Rectal smooth muscle tissue (tissue), 1 donor: ENCODE measurements around the gene DUSP1.

Experiments used
- H3K27ac ChIP-seq: one replicate; pipeline ENCODE4 v1.7.0; 2013; ENCODE audit warnings: low read depth, low read length, inconsistent platforms
- H3K27me3 ChIP-seq: one replicate; pipeline ENCODE4 v1.7.0; 2013; ENCODE audit warnings: low read length; ENCODE audit not compliant: control insufficient read depth, insufficient read depth
- H3K36me3 ChIP-seq: one replicate; pipeline ENCODE4 v1.7.0; 2013; ENCODE audit warnings: low read length; ENCODE audit not compliant: control insufficient read depth, insufficient read depth
- H3K4me1 ChIP-seq: one replicate; pipeline ENCODE4 v1.7.0; 2013; ENCODE audit warnings: low read length; ENCODE audit not compliant: control insufficient read depth, insufficient read depth
- H3K4me3 ChIP-seq: one replicate; pipeline ENCODE4 v1.7.0; 2013; ENCODE audit warnings: low read length
- H3K9ac ChIP-seq: one replicate; pipeline ENCODE4 v1.7.0; 2013; ENCODE audit warnings: low read length

The DUSP1 gene

DNA sequence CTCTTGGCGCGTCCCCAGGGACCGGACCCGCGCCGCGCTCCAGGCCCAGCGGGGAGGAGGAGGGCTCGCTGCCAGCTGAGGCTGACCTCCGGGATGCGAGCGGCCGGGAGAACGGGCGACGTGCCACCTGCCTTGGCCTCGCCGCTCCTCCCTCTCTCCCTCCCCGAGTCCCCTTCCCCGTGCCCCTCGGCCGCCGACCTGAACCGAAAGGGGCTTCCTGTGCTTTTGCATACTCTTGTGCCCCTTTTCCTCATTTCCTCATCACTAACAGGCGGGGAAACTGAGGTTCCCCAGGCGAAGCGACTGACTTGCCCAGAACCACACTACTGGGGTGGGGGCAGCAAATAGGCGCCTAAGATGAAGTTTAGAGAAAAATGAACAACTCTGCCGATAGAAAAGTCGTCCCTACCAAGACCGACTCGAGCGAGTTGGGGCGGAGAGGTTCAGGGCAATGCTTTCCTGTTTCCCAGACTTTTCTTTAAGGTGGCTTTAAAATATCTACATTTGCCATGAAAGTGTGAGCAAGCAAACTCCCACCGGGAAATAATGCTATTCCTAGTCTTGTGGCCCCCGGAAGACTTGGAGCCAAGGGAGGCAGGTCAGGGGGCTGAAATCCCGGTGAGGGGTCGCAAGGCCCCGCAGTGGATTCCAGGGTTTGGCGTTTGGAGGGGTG lies 580 bp upstream of the DUSP1 start:
- Histone ChIP-seq H3K27me3 (no peaks in the 10 kb centered on the region), H3K27ac (peak overlapping the region; percentile 99), H3K36me3 (peaks cover 24% of the 10 kb centered on the region), H3K4me3 (peak overlapping the region; percentile 75), H3K4me1 (peaks cover 29% of the 10 kb centered on the region), H3K9ac (peak overlapping the region; percentile 96)

DNA sequence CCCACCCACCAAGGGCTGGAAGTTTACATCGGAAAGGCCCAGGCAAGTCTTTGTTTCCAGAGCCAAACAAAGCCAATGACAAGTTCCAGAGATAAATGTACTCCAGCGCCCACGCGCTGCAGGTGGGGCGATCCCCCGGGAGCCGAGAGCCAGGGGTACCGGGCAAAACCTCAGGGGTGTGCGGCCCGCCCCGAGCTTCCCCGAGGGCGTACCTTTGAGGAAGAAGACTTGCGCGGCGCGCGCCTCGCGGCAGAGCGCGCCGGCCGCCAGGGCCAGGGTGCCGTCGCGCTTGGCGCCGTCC lies 671 bp downstream of the DUSP1 start:
- H3K36me3 ChIP-seq = peaks cover 24% of the 10 kb centered on the region
- H3K9ac ChIP-seq = peak overlapping the region; percentile 94
- no peaks in the 10 kb centered on the region for H3K27me3 ChIP-seq
- peak overlapping the region; percentile 99 for H3K27ac ChIP-seq
- H3K4me3 ChIP-seq = peak overlapping the region; percentile 84
- peaks cover 41% of the 10 kb centered on the region for H3K4me1 ChIP-seq

DNA sequence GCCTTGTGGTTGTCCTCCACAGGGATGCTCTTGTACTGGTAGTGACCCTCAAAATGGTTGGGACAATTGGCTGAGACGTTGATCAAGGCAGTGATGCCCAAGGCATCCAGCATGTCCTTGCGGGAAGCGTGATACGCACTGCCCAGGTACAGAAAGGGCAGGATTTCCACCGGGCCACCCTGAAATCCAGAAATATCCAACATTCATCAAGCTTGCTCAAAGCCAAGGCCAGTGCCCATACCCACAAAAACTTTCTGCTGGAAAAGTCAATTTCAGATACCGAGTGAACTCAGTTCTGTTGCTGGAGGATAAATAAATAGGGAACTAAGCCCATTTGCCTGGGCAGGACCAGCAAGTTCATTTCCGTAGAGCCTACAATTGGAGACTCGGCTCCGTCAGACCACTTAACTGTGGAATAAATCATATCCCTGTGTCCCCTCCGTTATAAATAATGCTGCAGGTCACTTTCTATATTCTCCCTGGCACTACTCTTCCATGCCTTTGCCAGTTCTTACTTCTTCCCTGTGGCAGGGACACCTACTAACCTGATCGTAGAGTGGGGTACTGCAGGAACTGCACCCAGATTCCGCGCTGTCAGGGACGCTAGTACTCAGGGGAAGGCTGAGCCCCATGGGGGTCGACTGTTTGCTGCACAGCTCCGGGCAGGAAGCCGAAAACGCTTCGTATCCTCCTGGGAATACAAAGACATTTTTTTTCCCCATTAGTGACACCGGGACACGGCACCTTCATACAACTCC lies 1.2 kb downstream of the DUSP1 start:
- peaks cover 44% of the 10 kb centered on the region for H3K4me1 ChIP-seq

DNA sequence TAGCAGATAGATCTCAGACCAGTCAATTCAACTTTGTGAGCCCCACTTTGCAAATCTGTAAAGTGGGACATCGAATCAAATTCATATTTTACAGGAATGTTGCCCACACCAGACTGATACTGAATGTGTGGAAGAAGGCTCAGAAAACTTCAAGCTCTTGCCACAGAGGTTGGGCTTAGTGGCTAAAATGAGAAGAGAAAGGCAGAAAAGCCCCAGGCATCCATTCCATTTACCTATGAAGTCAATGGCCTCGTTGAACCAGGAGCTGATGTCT lies 1.7 kb downstream of the DUSP1 start:
- Histone ChIP-seq H3K27ac (peak overlapping the region; percentile 99), H3K27me3 (no peaks in the 10 kb centered on the region), H3K4me1 (peaks cover 47% of the 10 kb centered on the region), H3K4me3 (peak overlapping the region; percentile 84), H3K9ac (peak overlapping the region; percentile 94), H3K36me3 (peaks cover 24% of the 10 kb centered on the region)

More for the DNA sequence above, 1.2 kb downstream of the DUSP1 start:
- H3K27me3 ChIP-seq = no peaks in the 10 kb centered on the region
- peak overlapping the region; percentile 84 for H3K4me3 ChIP-seq
- H3K27ac ChIP-seq = peak overlapping the region; percentile 99
- H3K36me3 ChIP-seq = peaks cover 24% of the 10 kb centered on the region
- H3K9ac ChIP-seq = peak overlapping the region; percentile 94

- H3K4me3 ChIP-seq = peak overlapping the region; percentile 84
- H3K27ac ChIP-seq = peak overlapping the region; percentile 99
- H3K4me1 ChIP-seq = peaks cover 47% of the 10 kb centered on the region
- H3K27me3 ChIP-seq = no peaks in the 10 kb centered on the region
- peak overlapping the region; percentile 94 for H3K9ac ChIP-seq
- H3K36me3 ChIP-seq = peaks cover 24% of the 10 kb centered on the region
Measured at GRCh38 chr5:172768573-172769341, 2.2 kb downstream of the DUSP1 start.

- peaks cover 24% of the 10 kb centered on the region for H3K36me3 ChIP-seq
- peaks cover 44% of the 10 kb centered on the region for H3K4me1 ChIP-seq
- H3K27ac ChIP-seq = peak overlapping the region; percentile 99
- H3K27me3 ChIP-seq = no peaks in the 10 kb centered on the region
- H3K4me3 ChIP-seq = peak overlapping the region; percentile 84
- peak overlapping the region; percentile 94 for H3K9ac ChIP-seq
Measured at GRCh38 chr5:172768098-172768572, 2.9 kb downstream of the DUSP1 start.

- H3K4me1 ChIP-seq = peaks cover 31% of the 10 kb centered on the region
- no peak overlapping the region for H3K9ac ChIP-seq
- H3K36me3 ChIP-seq = peaks cover 24% of the 10 kb centered on the region
- no peaks in the 10 kb centered on the region for H3K27me3 ChIP-seq
- peak overlapping the region; percentile 29 for H3K4me3 ChIP-seq
- peak overlapping the region; percentile 99 for H3K27ac ChIP-seq
Measured at GRCh38 chr5:172766287-172767108, 4.5 kb downstream of the DUSP1 start.

DNA sequence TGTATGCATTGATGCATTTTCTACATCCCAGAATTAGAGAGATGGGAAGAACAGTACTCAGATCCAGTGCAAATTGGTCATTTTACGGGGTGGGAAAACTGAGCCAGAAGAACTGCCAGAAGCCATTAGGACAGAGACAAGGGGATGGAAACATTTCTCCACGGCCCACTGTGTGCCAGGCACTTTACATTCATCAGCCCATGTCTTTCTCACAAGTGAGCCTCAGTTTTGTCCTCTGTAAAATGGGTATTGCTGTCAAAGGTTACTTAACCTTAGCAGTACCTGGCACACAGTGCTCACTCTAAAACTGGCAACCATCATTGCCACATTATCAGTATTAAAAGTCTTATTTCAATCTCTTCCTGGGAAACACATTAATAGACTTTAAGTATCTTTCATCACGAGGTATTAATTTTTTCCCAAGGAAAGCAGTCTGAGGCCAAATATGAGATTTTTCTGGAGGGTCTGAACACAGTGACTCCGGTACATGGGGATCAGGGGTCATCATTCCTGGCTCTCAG lies 5.2 kb downstream of the DUSP1 start:
- H3K36me3 ChIP-seq = peaks cover 24% of the 10 kb centered on the region

GRCh38 chr5:172764861-172765765 lies 5.9 kb downstream of the DUSP1 start:
- Histone ChIP-seq H3K27ac (peak overlapping the region; percentile 99), H3K9ac (peak overlapping the region; percentile 76), H3K4me1 (peaks cover 31% of the 10 kb centered on the region), H3K27me3 (no peaks in the 10 kb centered on the region), H3K4me3 (peak overlapping the region; percentile 64), H3K36me3 (peaks cover 24% of the 10 kb centered on the region)

More for the DNA sequence above, 5.2 kb downstream of the DUSP1 start:
- H3K27ac ChIP-seq = peak overlapping the region; percentile 99
- H3K9ac ChIP-seq = peak overlapping the region; percentile 69
- H3K27me3 ChIP-seq = no peaks in the 10 kb centered on the region
- H3K4me1 ChIP-seq = peaks cover 31% of the 10 kb centered on the region
- H3K4me3 ChIP-seq = peak overlapping the region; percentile 50

- no peak overlapping the region for H3K27ac ChIP-seq
- H3K36me3 ChIP-seq = peaks cover 5% of the 10 kb centered on the region
- H3K9ac ChIP-seq = no peak overlapping the region
- H3K4me1 ChIP-seq = peaks cover 29% of the 10 kb centered on the region
- H3K27me3 ChIP-seq = no peaks in the 10 kb centered on the region
- H3K4me3 ChIP-seq = no peak overlapping the region
Measured at GRCh38 chr5:172763120-172763464, 7.9 kb downstream of the DUSP1 start.
